ENCODE results near the gene BBLN.
"Not testable (repeated sequence)": the region's sequence is repeated elsewhere in the genome, so short reads cannot be mapped to it uniquely, and the experiment has no call there.

Gene BBLN

DNA sequence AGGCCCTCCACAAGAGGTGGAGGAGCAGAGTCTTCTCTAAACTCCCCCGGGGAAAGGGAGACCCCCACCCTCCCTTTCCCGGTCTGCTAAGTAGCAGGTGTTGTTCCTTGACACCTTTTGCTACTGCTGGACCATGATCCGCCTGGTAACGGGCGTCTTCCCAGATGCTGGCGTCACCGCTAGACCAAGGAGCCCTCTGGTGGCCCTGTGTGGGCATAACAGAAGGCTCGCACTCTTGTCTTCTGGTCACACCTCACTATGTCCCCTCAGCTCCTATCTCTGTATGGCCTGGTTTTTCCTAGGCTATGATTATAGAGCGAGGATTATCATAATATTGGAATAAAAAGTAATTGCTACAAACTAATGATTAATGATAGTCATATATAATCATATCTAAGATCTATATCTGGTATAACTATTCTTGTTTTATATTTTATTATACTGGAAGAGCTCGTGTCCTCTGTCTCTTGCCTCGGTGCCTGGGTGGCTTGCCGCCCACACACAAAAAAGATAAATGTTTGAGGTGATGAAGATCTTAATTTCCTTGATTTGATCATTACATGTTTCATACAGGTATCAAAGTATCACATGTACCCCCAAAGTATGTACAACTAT lies 30.0 kb upstream of the BBLN start:
- DNase-seq (ENCODE audit: low spot score); in situ Hi-C loops (cut with MboI; ENCODE audit: low sequenced_read_pairs, unreplicated experiment): not testable (repeated sequence)
- TF ChIP-seq, protein P1, sequence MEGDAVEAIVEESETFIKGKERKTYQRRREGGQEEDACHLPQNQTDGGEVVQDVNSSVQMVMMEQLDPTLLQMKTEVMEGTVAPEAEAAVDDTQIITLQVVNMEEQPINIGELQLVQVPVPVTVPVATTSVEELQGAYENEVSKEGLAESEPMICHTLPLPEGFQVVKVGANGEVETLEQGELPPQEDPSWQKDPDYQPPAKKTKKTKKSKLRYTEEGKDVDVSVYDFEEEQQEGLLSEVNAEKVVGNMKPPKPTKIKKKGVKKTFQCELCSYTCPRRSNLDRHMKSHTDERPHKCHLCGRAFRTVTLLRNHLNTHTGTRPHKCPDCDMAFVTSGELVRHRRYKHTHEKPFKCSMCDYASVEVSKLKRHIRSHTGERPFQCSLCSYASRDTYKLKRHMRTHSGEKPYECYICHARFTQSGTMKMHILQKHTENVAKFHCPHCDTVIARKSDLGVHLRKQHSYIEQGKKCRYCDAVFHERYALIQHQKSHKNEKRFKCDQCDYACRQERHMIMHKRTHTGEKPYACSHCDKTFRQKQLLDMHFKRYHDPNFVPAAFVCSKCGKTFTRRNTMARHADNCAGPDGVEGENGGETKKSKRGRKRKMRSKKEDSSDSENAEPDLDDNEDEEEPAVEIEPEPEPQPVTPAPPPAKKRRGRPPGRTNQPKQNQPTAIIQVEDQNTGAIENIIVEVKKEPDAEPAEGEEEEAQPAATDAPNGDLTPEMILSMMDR (IDR thresholded peaks at IDR 0.05; ENCODE audit: borderline replicate concordance, control extremely low read depth, extremely low read depth, insufficient read depth, missing control alignments): peak; percentile 18

DNA sequence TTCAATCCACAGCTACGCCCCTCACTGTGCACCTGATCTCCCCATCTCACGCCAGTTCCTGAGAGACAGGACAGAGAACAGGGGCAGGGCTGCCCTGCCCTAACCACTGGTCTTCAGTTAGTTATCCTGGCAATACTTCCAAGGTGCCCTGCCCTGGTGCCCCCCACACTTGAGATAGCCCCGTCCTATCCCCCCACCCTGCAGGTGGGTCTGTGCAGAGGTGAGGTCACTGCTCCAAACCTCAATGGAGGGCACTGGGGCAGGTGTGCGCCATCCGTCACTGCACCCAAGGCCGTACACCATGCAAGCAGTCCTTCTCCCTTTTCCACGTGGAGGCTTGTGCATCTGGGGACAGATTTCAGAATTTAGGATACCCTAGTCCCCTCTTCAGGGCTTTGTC lies 29.4 kb upstream of the BBLN start:
- in situ Hi-C loops (cut with MboI; ENCODE audit: low sequenced_read_pairs, unreplicated experiment); DNase-seq (ENCODE audit: low spot score): not testable (repeated sequence)

DNA sequence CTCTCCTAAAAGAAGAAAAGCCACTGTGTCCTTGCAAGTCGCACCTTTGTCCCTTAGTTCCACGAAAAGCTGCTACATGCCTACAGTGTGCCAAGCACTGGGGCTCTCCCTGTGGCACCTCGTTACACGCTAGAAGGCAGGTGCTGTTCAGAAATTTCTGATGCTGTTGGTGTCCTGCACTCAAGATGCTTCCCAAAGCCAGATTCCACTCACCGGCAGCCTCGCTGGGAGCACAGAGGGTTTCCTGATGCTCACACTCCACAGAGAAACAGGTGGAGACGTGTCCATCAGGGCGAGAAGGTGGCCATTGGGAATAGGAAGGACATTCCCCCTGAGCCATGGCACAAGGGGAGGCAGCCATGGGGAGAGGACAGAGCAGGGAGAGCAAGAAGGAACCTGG lies 28.7 kb upstream of the BBLN start:
- in situ Hi-C loops (cut with MboI; ENCODE audit: low sequenced_read_pairs, unreplicated experiment); DNase-seq (ENCODE audit: low spot score): not testable (repeated sequence)

DNA sequence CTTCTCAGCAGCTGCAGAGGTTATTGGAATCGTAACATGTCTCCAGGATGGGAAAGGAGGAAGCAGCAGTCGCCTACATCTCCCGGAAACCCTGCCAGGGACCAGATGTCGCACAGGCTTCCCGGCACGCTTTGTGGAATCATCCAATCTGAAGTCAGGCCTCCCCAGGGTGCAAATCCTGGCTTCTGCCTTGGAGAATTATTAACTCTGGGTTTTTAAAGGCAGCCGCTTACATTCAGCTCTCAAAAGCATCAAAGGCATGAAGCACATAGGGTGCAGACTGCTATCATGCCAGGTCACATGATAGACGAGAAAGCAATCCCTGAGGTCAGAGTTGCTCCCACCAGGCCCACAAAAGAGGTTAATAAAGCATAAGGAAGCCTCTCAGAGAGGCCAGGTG lies 27.9 kb upstream of the BBLN start:
- DNase-seq (ENCODE audit: low spot score); in situ Hi-C loops (cut with MboI; ENCODE audit: low sequenced_read_pairs, unreplicated experiment): not testable (repeated sequence)

DNA sequence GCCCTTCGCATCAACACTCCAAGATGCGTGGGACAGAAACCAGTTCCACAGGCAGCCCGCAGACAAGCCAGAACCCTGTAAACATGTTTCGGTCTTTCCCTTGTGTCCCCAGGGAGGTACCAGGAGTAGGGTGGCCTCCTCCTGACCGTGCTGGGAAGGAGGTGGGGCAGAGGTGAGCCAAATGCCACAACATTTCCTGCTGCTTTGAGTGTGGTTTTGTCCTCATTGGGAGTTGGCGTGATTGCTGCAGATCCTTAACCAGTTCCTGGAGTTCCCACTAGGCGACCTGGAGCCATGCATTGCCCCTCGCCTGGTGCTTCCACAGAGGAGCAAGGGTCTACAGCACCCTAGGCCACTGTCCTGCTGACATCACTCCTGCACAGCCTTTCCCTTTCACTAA lies 24.5 kb upstream of the BBLN start:
- DNase-seq (ENCODE audit: low spot score): not testable (repeated sequence)

DNA sequence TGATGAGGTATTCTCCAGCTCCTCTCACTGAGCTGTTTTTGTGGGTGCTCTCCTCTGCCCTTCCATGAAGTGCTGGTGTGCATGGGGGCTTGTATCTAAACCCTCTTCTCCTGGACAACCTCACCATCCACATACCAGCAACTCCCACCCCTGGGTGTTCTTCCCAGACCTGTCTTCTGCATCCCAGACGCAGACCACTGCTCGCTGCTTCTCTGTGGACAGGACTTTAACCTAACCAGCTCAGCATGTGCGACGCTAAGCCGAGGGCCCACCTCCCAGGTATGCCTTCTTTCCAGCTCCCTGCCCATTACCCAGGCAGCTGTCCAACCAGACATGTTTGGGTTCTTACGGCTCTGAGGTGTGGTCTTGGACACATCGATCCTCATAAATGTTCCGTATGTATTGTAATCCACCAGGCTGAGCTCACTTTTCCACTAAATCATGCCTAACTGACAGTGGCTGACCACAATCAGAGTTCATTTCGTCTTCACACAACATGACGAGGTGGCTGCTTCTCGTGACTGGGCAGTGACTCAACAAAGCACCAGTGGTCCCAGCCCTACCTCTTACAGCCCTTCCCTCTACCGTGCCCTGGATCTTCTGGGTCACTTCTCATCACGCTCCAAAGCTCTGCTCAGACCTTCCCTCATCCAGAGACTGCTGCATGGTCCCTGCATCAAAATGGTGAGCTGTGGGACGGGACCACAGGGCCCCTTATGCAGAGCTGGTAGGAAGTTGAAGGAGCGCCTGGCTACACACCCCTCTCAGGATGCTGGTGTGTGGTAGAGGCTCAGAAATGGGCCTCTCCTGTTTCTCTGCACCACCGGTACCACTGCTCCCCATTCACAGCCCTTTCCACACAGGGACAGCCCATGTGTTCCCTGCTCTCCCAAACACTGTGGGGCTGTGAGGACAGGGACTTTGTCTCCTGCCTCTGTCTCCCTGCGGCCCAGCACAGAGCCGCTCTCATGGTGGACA lies 23.0 kb upstream of the BBLN start:
- TF ChIP-seq, protein P1 (IDR thresholded peaks at IDR 0.05; ENCODE audit: borderline replicate concordance, control extremely low read depth, extremely low read depth, insufficient read depth, missing control alignments): no peak
- peak; percentile 6 for DNase-seq (ENCODE audit: low spot score)

More for the DNA sequence above, 24.5 kb upstream of the BBLN start:
- in situ Hi-C loops (cut with MboI; ENCODE audit: low sequenced_read_pairs, unreplicated experiment): not testable (repeated sequence)

DNA sequence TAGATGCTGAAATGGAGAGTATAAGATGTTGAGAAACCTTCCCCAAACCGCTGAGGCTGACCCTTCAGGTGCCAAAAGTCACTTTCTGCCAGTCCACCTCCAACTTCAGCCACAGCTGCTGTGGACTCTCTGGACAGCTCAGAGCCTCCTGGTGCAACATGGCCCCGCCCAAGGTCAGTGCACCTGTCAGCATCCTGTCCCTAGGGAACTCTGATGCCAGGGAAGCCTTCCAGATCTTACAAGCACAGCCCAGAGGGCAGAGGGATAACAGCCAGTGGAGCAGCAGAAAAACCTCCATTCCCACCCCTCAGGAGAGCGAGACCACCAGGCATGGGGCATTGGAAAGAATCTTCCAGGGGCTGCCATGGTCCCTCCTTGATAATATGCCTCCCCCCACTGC lies 22.1 kb upstream of the BBLN start:
- DNase-seq (ENCODE audit: low spot score): peak; percentile 5
- TF ChIP-seq, protein P1 (IDR thresholded peaks at IDR 0.05; ENCODE audit: borderline replicate concordance, control extremely low read depth, extremely low read depth, insufficient read depth, missing control alignments): no peak
- in situ Hi-C loops (cut with MboI; ENCODE audit: low sequenced_read_pairs, unreplicated experiment): no loop called here

More for the DNA sequence above, 23.0 kb upstream of the BBLN start:
- in situ Hi-C loops (cut with MboI; ENCODE audit: low sequenced_read_pairs, unreplicated experiment): no loop called here

DNA sequence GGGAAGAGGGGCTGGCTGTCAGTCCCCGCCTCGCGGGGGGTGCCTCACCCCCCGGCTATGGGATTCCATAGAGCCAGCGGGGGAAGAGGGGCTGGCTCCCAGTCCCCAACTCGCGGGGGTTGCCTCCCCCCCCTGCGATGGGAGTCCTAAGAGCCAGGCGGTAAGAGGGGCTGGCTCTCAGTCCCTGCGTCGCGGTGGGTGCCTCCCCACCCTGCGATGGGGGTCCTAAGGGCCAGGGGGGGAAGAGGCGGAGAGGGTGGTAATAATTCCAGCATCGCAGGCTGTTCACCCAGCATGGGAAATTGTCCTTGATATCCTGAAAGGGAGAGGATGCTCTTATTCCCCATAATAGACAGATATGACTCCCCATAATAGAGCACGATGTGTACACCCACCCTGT lies 20.4 kb upstream of the BBLN start:
- no peak for DNase-seq (ENCODE audit: low spot score)
- in situ Hi-C loops (cut with MboI; ENCODE audit: low sequenced_read_pairs, unreplicated experiment): no loop called here
- TF ChIP-seq, protein P1 (IDR thresholded peaks at IDR 0.05; ENCODE audit: borderline replicate concordance, control extremely low read depth, extremely low read depth, insufficient read depth, missing control alignments): no peak

Measured in GM13976 (cell line).